MV-4-11 (cell line): Measurements from ENCODE around the gene SLC10A1.
A peak's percentile ranks its signal among the peaks of the same experiment; 100 is the strongest.
"Not testable (repeated sequence)": the region's sequence is repeated elsewhere in the genome, so short reads cannot be mapped to it uniquely, and the experiment has no call there.

Experiments
- DNase-seq: peaks from one replicate; lab custom pipeline; 2025; lab: John Stamatoyannopoulos, UW

SLC10A1 gene

DNA sequence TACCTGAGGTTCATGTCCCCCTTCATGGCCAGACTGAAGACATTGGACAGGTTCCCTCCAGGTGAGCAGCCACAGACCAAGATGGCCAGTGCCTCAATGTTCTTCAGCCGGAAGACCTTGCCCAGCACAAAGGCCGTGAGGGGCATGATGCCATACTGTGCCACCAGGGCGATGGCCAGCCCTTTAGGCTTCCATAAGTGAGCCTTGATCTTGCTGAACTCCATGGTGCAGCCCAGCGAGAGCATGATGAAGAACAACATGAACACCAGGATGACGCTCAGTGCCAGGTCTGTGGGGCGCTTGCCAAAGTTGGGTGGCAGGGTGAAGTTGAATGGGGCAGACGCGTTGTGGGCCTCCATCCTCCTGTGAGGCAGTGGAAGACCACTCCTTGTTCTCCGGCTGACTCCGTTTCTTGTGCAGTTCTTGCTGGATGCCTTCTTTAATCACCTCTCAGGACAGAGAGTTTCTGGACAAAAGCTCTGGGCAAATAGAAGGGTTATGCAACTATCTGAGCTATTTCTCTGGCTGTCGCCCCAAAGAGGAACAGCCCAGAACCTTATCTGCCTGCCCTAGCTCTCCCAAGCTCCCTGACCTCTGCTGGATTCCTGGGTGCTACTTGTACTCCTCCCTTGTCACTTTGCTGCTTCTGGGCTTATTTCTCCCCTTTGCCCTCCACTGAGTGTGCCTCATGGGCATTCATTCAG is at the start of gene SLC10A1:
TSS of gene SLC10A1 (minus strand) at position 445 of the 704 bp plus-strand sequence. CDS start at position 359, 86 bp downstream.
- DNase-seq, result no peak

GRCh38 chr14:69845787-69846186 is 48.7 kb upstream of the SLC10A1 start:
- DNase-seq, result no peak

DNA sequence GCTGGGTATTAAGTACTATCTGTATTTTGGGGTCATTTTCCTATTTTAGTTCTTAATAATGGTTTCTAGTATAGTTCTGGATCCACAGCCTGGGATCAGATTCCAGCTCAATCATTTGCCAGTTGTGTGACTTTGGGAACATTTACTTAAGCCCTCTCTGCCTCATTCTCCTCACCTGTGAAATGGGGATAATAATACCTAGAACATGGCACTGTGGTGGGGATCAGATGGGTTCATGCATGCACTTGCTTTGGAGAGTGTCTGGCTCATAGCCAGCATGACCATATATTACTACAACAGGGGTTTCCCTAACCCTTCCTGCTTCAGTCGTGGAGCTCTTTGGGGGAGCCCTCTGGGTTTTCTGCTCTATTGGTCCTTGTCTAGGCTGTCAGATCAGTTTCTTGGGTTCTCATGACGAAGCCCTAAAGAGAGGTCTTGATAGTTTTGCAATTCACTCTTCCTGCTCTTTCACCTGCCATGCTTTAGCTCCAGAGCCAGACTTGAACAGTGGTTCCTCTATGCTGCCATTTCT is 48.1 kb upstream of the SLC10A1 start:
- DNase-seq, result no peak

DNA sequence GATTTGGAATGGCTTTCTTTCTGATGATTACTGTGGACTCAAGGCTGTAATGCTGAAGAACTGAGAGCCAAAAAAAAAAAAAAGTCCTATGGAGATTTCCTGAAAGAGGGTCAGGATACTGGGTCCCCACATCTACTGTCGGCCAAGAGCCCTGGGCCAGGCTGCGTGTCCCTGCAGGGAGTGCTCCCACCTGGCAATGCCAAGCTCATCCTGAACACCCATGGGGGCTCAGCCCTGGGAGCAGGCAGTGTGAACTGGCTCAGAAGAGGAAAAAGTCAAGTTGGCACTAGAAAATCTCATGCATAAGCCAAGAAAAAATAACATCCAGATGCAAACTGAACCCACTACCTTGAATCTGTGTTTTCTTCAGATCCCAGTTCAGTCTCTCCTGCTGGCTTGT is 47.1 kb upstream of the SLC10A1 start:
- DNase-seq, result no peak

DNA sequence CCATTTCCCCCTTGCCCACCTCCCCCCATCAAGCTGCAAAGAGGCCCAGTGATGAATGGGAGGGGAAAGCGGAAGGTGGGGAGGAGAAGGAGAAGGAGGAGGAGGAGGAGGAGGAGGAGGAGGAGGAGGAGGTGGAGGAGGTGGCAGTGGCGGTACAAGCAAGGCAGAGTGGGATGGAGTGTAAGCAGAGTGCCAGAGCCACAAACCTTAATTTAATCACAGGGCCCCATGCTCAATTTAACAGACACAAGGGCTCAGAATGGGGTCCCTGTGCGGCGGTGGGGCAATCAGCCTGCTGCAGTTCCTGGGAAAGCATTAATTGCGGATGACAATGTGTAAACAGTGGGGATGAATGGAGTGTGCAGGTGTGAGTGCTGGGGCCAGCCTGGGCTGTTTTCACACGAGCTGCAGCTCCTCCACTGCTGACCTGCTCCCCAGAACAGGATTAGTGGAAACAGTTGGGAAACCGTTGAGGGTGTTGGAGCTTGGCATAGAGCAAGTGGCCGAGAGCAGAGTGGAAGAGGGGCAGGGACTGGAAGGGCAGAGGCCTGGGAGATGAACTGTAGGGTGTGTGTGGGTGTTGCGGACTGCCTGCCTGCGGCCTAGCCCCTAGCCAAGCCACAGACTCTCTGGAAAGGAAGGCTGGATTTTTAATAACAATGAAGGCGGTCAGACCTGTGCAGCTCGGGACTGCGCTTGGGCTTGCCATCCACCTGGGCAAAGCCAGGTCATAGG is 45.8 kb upstream of the SLC10A1 start:
- DNase-seq, result no peak

DNA sequence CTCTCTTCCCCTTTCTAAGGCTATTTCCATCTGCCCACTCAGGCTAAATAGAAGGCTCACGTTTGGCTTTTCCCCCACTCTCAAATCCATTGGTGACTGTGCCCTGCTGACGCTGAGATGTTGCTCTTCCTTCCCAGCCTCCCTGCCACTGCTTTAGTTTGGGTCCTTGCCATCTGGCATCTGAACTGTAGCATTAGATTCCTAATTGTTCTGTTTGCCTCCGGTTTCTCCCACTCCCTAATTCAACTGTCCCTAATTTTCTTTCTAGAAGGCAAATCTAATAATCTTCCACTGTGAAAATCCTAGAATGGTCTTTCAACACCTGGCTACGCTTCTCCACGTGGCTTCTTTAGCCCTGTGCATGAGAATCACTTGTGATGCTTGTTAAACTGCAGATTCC is 44.6 kb upstream of the SLC10A1 start:
- no peak for DNase-seq

DNA sequence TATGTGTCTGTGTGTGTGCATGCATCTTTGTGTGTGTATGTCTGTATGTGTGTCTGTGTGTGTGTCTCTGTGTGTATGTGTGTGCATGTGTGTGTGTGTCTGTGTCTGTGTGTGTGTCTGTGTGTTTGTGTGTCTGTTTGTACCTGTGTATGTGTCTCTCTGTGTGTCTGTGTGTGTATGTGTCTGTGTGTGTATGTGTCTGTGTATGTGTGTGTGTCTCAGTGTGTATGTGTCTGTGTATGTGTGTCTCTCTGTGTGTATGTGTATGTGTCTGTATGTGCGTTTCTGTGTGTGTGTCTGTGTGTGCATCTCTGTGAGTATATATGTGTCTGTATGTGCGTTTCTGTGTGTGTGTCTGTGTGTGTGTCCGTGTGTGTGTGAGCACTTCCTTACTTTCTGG is 42.6 kb upstream of the SLC10A1 start:
- no peak for DNase-seq

DNA sequence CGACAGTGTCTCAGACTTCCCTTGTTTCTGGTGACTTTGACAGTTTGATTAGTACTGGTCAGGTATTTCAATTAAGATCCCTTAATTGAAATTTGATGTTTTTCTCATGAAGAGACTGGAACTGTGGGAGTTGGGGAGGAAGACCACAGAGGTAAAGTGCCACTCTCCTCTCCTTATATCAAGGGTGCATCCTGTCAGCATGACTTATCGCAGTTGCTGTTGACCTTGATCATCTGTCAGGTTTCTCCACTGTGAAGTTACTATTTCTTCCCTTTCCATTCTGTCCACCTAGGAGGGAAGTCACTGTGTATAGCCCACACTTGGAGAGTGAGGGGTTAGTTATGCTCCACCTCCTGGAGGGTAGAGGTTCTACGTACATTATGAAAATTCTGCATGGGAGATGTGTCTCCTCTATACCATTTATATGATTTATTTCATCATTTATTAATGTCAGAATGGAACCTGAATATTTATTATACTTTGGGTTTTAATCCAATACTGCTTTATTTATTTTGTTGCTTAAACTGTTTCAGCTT is 41.9 kb upstream of the SLC10A1 start:
- no peak for DNase-seq

DNA sequence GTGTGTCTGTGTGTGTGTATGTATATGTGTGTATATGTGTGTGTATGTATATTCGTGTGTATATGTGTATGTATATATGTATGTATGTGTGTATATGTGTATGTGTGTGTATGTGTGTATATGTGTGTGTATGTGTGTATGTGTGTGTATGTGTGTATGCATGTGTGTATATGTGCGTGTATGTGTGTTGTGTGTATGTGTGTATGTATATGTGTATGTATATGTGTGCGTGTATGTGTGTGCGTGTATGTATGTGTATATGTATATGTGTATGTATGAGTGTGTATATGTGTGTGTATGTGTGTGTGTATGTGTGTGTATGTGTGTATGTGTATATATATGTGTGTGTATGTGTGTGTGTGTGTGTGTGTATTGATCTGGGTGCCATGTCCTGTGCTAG is 31.8 kb upstream of the SLC10A1 start:
- DNase-seq, result no peak

DNA sequence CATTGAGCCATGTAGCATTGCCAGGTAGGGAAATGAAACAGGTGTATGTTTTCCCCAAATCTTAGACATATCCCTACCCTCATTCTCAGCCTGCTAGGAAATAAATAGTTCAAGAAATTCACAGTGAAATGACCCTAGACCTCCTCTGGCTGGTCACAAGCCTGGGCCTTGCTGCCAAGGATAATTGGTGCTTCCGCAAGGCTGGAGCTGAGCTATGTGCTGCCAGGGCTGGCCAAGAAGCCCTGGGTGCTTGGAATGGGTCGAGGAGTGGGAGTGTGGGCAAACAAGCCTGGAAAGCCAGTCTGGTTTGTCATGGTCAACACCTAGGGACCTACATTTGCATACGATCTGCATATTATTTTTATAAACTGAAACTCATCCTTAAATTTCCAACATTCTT is 31.3 kb upstream of the SLC10A1 start:
- DNase-seq, result no peak

DNA sequence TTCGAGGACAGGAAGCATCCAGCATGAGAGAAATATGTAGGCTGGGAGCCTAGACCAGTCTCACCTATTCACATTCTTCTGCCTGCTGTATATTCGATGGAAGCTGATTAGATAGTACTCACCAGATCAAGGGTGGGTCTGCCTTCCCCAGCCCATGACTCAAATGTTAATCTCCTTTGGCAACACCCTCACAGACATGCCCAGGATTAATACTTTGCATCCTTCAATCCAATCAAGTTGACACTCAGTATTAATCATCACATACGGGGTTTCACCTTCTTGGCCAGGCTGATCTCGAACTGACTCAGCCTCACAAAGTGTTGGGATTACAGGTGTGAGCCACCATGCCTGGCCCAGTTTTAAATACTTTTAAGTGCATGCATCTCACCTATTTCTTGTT is 30.5 kb upstream of the SLC10A1 start:
- no peak for DNase-seq

GRCh38 chr14:69822456-69822855 is 25.4 kb upstream of the SLC10A1 start:
- no peak for DNase-seq

GRCh38 chr14:69820991-69821390 is 23.9 kb upstream of the SLC10A1 start:
- no peak for DNase-seq

- no peak for DNase-seq
Observed at GRCh38 chr14:69819607-69820006, 22.6 kb upstream of the SLC10A1 start.

DNA sequence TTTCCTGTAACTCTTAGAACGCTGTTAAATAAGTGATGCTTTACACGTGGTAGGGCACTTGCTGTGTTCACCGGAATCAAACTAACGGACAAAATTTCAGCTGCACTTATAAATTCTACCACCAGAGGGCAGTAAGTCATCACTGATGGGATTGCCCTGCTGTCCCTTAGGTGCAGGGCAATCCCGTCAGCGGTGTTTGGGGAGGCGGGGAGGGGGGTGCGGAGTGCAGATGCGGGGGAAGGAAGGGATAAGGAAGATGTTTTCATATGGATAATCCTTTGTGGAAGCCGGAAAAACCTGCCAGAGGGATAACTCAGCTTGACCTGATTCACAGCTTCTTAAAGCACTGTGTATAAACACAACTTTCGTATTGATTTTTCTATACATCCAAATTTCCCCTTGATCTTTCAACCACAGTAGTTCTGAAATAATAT is 21.7 kb upstream of the SLC10A1 start:
- DNase-seq, result peak; percentile 37

GRCh38 chr14:69816216-69816615 is 19.2 kb upstream of the SLC10A1 start:
- DNase-seq, result no peak

GRCh38 chr14:69815556-69815955 is 18.5 kb upstream of the SLC10A1 start:
- DNase-seq, result peak; percentile 5

DNA sequence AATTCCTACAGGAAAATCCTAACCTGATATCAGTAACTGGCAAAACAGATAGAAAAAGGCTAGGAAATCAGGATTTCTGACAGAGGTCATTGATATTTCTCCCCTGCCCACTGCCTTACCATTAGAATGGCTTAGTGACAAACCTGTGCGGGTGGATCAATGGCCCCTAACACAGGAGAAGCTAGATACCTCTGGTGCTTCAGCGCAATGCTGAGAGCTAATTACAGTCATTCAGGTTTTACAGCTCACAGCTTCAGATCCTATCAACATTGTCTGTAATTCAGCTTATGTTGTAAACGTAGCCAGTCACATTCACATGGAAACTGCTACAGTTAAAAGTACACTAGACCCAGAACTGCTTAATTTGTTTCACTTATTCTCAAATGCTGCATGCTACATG is 17.4 kb upstream of the SLC10A1 start:
- no peak for DNase-seq

- not testable (repeated sequence) for DNase-seq
Observed at GRCh38 chr14:69813346-69813745, 16.3 kb upstream of the SLC10A1 start.

DNA sequence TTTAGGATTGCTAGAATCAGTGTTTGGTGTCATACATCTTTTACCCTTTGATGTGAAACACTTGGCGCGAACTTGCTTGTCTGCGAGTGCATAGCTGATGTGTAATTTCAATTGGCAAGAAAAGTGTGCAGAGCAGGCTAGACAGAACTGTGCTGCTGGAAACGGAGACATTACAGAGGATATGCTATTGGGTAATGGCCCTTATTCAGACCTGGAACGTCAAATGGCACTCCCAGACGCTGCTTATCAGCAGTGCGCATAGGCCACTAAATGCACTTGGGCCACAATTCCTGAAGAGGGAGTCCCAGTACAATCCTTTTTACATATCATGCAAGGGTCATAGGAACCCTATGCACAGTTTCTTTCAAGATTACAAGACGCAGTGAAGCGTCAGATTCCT is 15.7 kb upstream of the SLC10A1 start:
- DNase-seq, result no peak

DNA sequence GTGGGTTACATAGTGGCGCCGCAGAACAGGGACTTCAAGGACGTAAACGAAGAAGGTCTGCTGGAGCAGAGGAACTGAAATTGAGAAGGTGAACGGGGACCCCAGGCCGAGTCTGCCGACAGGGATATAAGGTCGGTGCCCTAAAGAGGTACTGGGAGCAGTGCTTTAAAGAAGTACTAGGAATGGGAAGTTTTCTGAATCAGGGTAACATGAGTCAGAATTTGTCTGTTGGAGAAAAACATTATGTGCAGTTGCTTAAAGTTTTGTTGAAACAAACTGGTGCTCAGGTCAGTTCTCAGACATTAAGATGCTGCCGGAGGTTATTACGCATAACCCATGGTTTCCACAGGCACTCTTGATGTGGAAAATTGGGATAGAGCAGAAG is 14.8 kb upstream of the SLC10A1 start:
- no peak for DNase-seq

DNA sequence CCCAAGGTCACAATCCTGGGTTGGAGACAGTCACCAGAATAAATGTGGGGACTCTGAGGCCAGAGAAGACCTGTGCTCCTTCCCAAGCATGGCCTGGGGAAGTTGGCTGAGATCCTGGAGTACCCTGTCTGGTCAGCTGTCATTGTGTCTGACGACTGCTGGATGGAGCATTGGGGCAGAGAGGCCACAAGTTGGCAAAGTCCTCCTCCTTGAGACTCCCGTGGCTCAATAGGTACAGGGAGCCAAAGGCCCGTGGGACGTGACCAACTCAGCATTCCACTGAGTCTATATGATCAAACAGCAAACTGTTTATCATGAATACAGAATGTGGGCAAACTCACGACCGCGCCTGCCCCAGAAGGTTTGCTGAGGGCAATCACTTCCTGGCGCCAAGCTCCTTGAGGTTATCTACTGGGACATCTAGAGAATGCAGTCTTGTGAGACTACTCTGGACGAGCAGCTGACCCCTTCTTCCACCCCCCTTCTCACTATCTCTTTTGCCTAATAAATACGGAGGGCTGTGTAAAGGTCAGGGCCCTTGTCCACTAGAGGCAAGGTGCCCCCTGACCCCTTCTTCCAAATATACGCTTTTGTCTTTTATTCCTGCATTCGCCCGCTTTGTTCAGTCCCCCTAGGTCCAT is 14.3 kb upstream of the SLC10A1 start:
- DNase-seq, result no peak
